ENCODE measurements around the gene DNAJB9. TPM values are rescaled to one million over a fixed set of nuclear protein-coding genes. Genes with fewer than 3 reads are reported as not detected.

The DNAJB9 gene
- total RNA-seq, 4 donors from 2014 or later: 17.9 to 41.9 (median 28.0) TPM

GRCh38 chr7:108598914-108599580 is 29.4 kb downstream of the DNAJB9 start:
- intact Hi-C loops (cut with DNase I): no loop called here
- H3K27me3 ChIP-seq: peaks cover 0 to 11% (median 0%) of the 10 kb centered on the region in 4 donors
- H3K4me3 ChIP-seq: no peak overlapping the region
- TF ChIP-seq CTCF (IDR thresholded peaks at IDR 0.05) (no peak), POLR2A (IDR thresholded peaks at IDR 0.05; ENCODE audit: low read depth) (no peak), POLR2AphosphoS5 (IDR thresholded peaks at IDR 0.05) (no peak), EP300 (IDR thresholded peaks at IDR 0.05) (no peak)
- WGBS: 83% methylated on average over 6 of the region's 6 CpGs
- no peaks in the 10 kb centered on the region for H3K4me1 ChIP-seq
- no peaks in the 10 kb centered on the region for H3K9me3 ChIP-seq
- no peak overlapping the region for H3K27ac ChIP-seq (replicated peaks in 1 of 4)
- H3K36me3 ChIP-seq: no peaks in the 10 kb centered on the region
- DNase-seq (ENCODE audit: extremely low spot score): no peak

DNA sequence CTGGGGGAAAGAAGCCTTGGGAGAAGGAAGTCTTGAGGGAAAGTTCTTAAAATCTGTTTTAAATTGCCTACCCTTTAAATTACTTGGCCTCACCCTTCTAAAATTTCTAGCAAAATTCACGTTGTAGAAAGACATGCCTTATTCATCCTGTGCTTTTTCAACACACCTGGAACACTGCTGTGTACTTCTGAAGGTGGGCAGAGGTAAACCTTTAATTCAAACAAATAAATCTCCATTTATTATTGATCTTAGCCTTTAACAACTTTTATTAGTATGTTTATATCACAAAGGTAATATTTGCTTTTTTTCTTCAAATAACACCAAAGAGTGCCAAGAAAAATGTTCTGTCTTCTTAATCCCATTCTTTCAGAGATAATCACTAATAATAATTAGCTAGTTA is 30.7 kb downstream of the DNAJB9 start:
- TF ChIP-seq POLR2AphosphoS5 (IDR thresholded peaks at IDR 0.05) (no peak), CTCF (IDR thresholded peaks at IDR 0.05) (no peak), EP300 (IDR thresholded peaks at IDR 0.05) (no peak), POLR2A (IDR thresholded peaks at IDR 0.05; ENCODE audit: low read depth) (no peak)
- no peaks in the 10 kb centered on the region for H3K9me3 ChIP-seq
- peaks cover 0 to 11% (median 0%) of the 10 kb centered on the region in 4 donors for H3K27me3 ChIP-seq
- H3K36me3 ChIP-seq: no peaks in the 10 kb centered on the region
- 70% methylated on average over 1 of the region's 1 CpG for WGBS
- DNase-seq (ENCODE audit: extremely low spot score): no peak
- H3K4me1 ChIP-seq: no peaks in the 10 kb centered on the region
- H3K27ac ChIP-seq (replicated peaks in 1 of 4): no peak overlapping the region
- H3K4me3 ChIP-seq: no peak overlapping the region
- intact Hi-C loops (cut with DNase I): no loop called here

DNA sequence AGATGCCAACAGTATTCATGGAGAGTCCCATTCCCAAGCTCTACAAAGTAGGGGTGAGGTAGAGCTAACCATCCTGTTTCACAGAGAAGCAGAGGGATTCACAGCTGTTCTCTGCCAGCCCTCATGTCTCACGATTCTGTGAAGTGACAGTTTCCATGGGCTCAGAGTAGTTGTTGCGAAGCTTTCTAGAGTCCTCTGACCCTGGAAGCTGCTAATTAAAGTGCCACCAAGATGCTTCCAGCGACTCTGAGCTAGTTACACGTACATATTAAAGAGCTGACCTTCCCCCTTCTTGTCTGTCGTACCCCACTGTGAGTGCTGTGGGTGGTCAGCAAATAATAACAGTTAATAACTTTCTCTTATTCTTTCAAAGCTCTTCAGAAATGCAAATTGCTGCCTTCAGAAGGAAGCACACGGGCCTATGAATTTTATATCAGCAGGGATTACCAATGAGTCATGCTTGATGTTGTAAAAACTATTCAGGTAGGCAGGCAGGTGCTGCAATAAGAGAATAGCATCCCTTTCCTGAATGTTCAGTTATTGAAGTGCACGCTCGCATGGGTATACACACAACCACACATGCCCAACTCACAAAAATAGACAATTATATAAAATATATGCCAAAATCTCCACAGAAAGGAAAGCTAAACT is 34.1 kb downstream of the DNAJB9 start:
- 71% methylated on average over 8 of the region's 8 CpGs for WGBS
- intact Hi-C loops (cut with DNase I): no loop called here
- no peaks in the 10 kb centered on the region for H3K4me1 ChIP-seq
- H3K4me3 ChIP-seq: no peak overlapping the region
- no peaks in the 10 kb centered on the region for H3K36me3 ChIP-seq
- peaks cover 0 to 11% (median 0%) of the 10 kb centered on the region in 4 donors for H3K27me3 ChIP-seq
- H3K9me3 ChIP-seq: no peaks in the 10 kb centered on the region
- TF ChIP-seq CTCF (IDR thresholded peaks at IDR 0.05): no peak
- TF ChIP-seq POLR2AphosphoS5 (IDR thresholded peaks at IDR 0.05): no peak
- no peak for TF ChIP-seq POLR2A (IDR thresholded peaks at IDR 0.05; ENCODE audit: low read depth)
- TF ChIP-seq EP300 (IDR thresholded peaks at IDR 0.05): no peak
- no peak for DNase-seq (ENCODE audit: extremely low spot score)
- no peak overlapping the region for H3K27ac ChIP-seq (replicated peaks in 1 of 4)

GRCh38 chr7:108604307-108605077 is 34.8 kb downstream of the DNAJB9 start:
- peaks cover 0 to 9% (median 0%) of the 10 kb centered on the region in 4 donors for H3K27me3 ChIP-seq
- WGBS: 90% methylated on average over 11 of the region's 11 CpGs
- no peak overlapping the region for H3K4me3 ChIP-seq
- H3K27ac ChIP-seq (replicated peaks in 1 of 4): no peak overlapping the region
- H3K9me3 ChIP-seq: no peaks in the 10 kb centered on the region
- no peaks in the 10 kb centered on the region for H3K36me3 ChIP-seq
- DNase-seq (ENCODE audit: extremely low spot score): no peak
- TF ChIP-seq POLR2A (IDR thresholded peaks at IDR 0.05; ENCODE audit: low read depth) (no peak), EP300 (IDR thresholded peaks at IDR 0.05) (no peak), CTCF (IDR thresholded peaks at IDR 0.05) (no peak), POLR2AphosphoS5 (IDR thresholded peaks at IDR 0.05) (no peak)
- H3K4me1 ChIP-seq: no peaks in the 10 kb centered on the region
- intact Hi-C loops (cut with DNase I): no loop called here
